ENCODE measurements around the gene SCFD1.
"Not testable (repeated sequence)": the region's sequence is repeated elsewhere in the genome, so short reads cannot be mapped to it uniquely, and the experiment has no call there.

SCFD1 gene

GRCh38 chr14:30680776-30681175, 58.7 kb downstream of the SCFD1 start:
- not testable (repeated sequence) for DNase-seq

- DNase-seq: no peak
These were observed 59.7 kb downstream of the SCFD1 start for GRCh38 chr14:30681752-30682355.

GRCh38 chr14:30690487-30691355, 68.6 kb downstream of the SCFD1 start:
- DNase-seq: not testable (repeated sequence)

GRCh38 chr14:30691751-30692398, 69.8 kb downstream of the SCFD1 start:
- DNase-seq: no peak

- no peak for DNase-seq
These were observed 70.5 kb downstream of the SCFD1 start for GRCh38 chr14:30692669-30693068.

GRCh38 chr14:30698463-30698862, 76.3 kb downstream of the SCFD1 start:
- DNase-seq: no peak

- DNase-seq: no peak
These were observed 84.6 kb downstream of the SCFD1 start for GRCh38 chr14:30706704-30707103.

GRCh38 chr14:30708157-30708556, 86.0 kb downstream of the SCFD1 start:
- DNase-seq: no peak

GRCh38 chr14:30709201-30709600, 87.1 kb downstream of the SCFD1 start:
- no peak for DNase-seq

- no peak for DNase-seq
These were observed 88.8 kb downstream of the SCFD1 start for GRCh38 chr14:30710876-30711275.

- no peak for DNase-seq
These were observed 97.0 kb downstream of the SCFD1 start for GRCh38 chr14:30719137-30719536.

GRCh38 chr14:30725763-30726162, 103.6 kb downstream of the SCFD1 start:
- DNase-seq: no peak

- DNase-seq: no peak
These were observed 106.4 kb downstream of the SCFD1 start for GRCh38 chr14:30728471-30728870.

- DNase-seq: no peak
These were observed 115.8 kb downstream of the SCFD1 start for GRCh38 chr14:30737916-30738315.

- no peak for DNase-seq
These were observed 116.9 kb downstream of the SCFD1 start for GRCh38 chr14:30738978-30739377.

- DNase-seq: no peak
These were observed 126.2 kb downstream of the SCFD1 start for GRCh38 chr14:30748343-30748742.

GRCh38 chr14:30751646-30752416, 129.7 kb downstream of the SCFD1 start:
- DNase-seq: no peak

- no peak for DNase-seq
These were observed 131.3 kb downstream of the SCFD1 start for GRCh38 chr14:30753452-30753851.

- no peak for DNase-seq
These were observed 132.7 kb downstream of the SCFD1 start for GRCh38 chr14:30754778-30755177.

GRCh38 chr14:30756594-30756993, 134.5 kb downstream of the SCFD1 start:
- no peak for DNase-seq

GRCh38 chr14:30757082-30757481, 135.0 kb downstream of the SCFD1 start:
- no peak for DNase-seq

- DNase-seq: no peak
These were observed 137.3 kb downstream of the SCFD1 start for GRCh38 chr14:30759172-30760125.
